22Rv1 (cell line): Measurements from ENCODE around the gene EPHB1.

ENCODE experiments used
- H3K27ac ChIP-seq: fragments of 450-650 bp; 2 replicates; pipeline ENCODE4 v1.5.1; 2017
- ZFX ChIP-seq: fragments of 450-650 bp; IDR thresholded peaks from 2 replicates; pipeline ENCODE4 v1.6.1; 2017; ENCODE audit warnings: antibody characterized with exemption, borderline replicate concordance
- TF ChIP-seq, protein P1 (sequence below): fragments of 450-650 bp; IDR thresholded peaks from 2 replicates; pipeline ENCODE4 v1.5.1; 2017; ENCODE audit warnings: mild to moderate bottlenecking

The EPHB1 gene

DNA sequence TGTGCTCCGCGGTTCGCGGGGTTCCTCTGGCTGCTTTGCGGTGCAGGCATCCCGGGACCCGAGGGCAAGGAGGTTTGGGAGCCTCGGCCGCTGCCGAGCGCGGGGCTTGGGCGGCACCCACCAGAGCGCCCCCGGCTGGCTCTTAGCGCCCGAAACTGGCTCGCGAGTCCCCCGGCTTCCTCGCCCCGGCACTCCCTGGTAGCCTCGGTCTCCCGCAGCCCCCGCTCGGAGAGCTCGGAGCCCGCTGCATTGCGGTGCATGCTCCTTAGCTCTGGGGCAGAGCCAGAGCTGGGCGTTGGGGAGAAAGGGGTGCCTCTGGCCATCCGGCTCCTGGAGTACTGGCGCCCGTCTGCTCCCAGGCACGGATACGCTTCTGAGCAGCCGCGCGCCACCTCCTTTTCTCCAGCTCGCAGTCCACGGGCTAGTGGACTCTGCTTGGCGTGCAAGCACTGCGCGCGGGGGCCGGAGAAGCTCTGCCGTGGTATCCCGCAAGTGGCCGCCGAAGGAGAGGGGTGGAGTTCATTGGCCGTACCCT lies 753 bp downstream of the EPHB1 start:
- no peak for TF ChIP-seq ZFX
- TF ChIP-seq, protein P1, sequence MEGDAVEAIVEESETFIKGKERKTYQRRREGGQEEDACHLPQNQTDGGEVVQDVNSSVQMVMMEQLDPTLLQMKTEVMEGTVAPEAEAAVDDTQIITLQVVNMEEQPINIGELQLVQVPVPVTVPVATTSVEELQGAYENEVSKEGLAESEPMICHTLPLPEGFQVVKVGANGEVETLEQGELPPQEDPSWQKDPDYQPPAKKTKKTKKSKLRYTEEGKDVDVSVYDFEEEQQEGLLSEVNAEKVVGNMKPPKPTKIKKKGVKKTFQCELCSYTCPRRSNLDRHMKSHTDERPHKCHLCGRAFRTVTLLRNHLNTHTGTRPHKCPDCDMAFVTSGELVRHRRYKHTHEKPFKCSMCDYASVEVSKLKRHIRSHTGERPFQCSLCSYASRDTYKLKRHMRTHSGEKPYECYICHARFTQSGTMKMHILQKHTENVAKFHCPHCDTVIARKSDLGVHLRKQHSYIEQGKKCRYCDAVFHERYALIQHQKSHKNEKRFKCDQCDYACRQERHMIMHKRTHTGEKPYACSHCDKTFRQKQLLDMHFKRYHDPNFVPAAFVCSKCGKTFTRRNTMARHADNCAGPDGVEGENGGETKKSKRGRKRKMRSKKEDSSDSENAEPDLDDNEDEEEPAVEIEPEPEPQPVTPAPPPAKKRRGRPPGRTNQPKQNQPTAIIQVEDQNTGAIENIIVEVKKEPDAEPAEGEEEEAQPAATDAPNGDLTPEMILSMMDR: no peak
- H3K27ac ChIP-seq: no peak overlapping the region

- H3K27ac ChIP-seq: no peak overlapping the region
- TF ChIP-seq, protein P1: no peak
- no peak for TF ChIP-seq ZFX
Observed at GRCh38 chr3:134796281-134797056, 1.4 kb downstream of the EPHB1 start.

- TF ChIP-seq, protein P1: no peak
- TF ChIP-seq ZFX: no peak
- H3K27ac ChIP-seq: no peak overlapping the region
Observed at GRCh38 chr3:134797057-134797740, 2.1 kb downstream of the EPHB1 start.

GRCh38 chr3:134797741-134798451 lies 2.8 kb downstream of the EPHB1 start:
- no peak overlapping the region for H3K27ac ChIP-seq
- TF ChIP-seq ZFX: no peak
- TF ChIP-seq, protein P1: no peak

- no peak overlapping the region for H3K27ac ChIP-seq
- no peak for TF ChIP-seq ZFX
- TF ChIP-seq, protein P1: no peak
Observed at GRCh38 chr3:134798681-134799311, 3.7 kb downstream of the EPHB1 start.

GRCh38 chr3:134799393-134799792 lies 4.3 kb downstream of the EPHB1 start:
- H3K27ac ChIP-seq: no peak overlapping the region
- no peak for TF ChIP-seq ZFX
- TF ChIP-seq, protein P1: no peak
